ENCODE results near the gene ELL2.

GRCh38 chr5:95868136-95868535 lies 93.5 kb downstream of the ELL2 start:
- TF ChIP-seq, protein P1, sequence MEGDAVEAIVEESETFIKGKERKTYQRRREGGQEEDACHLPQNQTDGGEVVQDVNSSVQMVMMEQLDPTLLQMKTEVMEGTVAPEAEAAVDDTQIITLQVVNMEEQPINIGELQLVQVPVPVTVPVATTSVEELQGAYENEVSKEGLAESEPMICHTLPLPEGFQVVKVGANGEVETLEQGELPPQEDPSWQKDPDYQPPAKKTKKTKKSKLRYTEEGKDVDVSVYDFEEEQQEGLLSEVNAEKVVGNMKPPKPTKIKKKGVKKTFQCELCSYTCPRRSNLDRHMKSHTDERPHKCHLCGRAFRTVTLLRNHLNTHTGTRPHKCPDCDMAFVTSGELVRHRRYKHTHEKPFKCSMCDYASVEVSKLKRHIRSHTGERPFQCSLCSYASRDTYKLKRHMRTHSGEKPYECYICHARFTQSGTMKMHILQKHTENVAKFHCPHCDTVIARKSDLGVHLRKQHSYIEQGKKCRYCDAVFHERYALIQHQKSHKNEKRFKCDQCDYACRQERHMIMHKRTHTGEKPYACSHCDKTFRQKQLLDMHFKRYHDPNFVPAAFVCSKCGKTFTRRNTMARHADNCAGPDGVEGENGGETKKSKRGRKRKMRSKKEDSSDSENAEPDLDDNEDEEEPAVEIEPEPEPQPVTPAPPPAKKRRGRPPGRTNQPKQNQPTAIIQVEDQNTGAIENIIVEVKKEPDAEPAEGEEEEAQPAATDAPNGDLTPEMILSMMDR (IDR thresholded peaks at IDR 0.05; ENCODE audit: poor library complexity, severe bottlenecking) = no peak
- TF ChIP-seq TAF1 (IDR thresholded peaks at IDR 0.05; ENCODE audit: low read depth) (no peak), MXI1 (conservative IDR thresholded peaks at IDR 0.05; ENCODE audit: poor library complexity, severe bottlenecking) (no peak), REST (IDR thresholded peaks at IDR 0.05; ENCODE audit: borderline replicate concordance) (no peak), EZH2 (IDR thresholded peaks at IDR 0.05; ENCODE audit: borderline replicate concordance, insufficient read depth, low read length, poor library complexity, severe bottlenecking) (no peak)

Data from neural cell (in vitro differentiated cells).